B cell (primary cell): ENCODE data around the gene PKNOX2. TPM values are rescaled to one million over a fixed set of nuclear protein-coding genes. Genes with fewer than 3 reads are reported as not detected.

Experiments
- ATAC-seq: fragments of 200-7000 bp; cut with Tn5 transposase; one replicate; pipeline ENCODE4 v1.10.0; 2021; ENCODE audit warnings: low read depth, mild to moderate bottlenecking, moderate number of reproducible peaks, moderate library complexity
- CTCF ChIA-PET: fragments of 350-600 bp; sonication (Branson Sonifier 250); formaldehyde crosslinking; loops from one replicate; lab custom pipeline; 2021; ENCODE audit warnings: antibody characterized with exemption, inconsistent platforms; lab: Charles Lee
- POLR2A ChIA-PET: fragments of 350-600 bp; sonication (Branson Sonifier 250); formaldehyde crosslinking; loops from one replicate; lab custom pipeline; 2021; ENCODE audit warnings: antibody characterized with exemption; lab: Charles Lee
- DNase-seq: peaks from one replicate; pipeline ENCODE4 v3.0.0; 2013
- H2AFZ ChIP-seq: 2 replicates; pipeline ENCODE4 v1.6.1; 2012; ENCODE audit warnings: mild to moderate bottlenecking, low read depth, low read length; ENCODE audit not compliant: insufficient read depth, poor library complexity, severe bottlenecking
- H3K27ac ChIP-seq, 2 donors: 1 replicate in 1 of 2; 2 replicates in 1 of 2; pipeline ENCODE4 v1.5.1; 2012 to 2013; ENCODE audit warnings: low read length in 2 of 2, mild to moderate bottlenecking in 2 of 2, moderate library complexity in 1 of 2
- H3K27me3 ChIP-seq, 4 experiments: fragments of 200-600 bp in 1 of 4; sonication (generic) in 1 of 4; replicated peaks in 1 of 4; 1 replicate in 2 of 4; 2 replicates in 2 of 4; pipeline versions ENCODE4 v1.6.1 to v1.7.0; 2013 to 2016; ENCODE audit warnings: low read length in 3 of 4, mild to moderate bottlenecking in 2 of 4, mixed read lengths in 1 of 4, moderate library complexity in 1 of 4; ENCODE audit not compliant: insufficient read depth in 4 of 4, control insufficient read depth in 3 of 4; ENCODE audit errors: control extremely low read depth in 1 of 4
- H3K36me3 ChIP-seq, 2 experiments: replicated peaks in 1 of 2; 1 replicate in 1 of 2; 2 replicates in 1 of 2; pipeline versions ENCODE4 v1.6.1 to v1.7.1; 2013; ENCODE audit warnings: low read length in 1 of 2; ENCODE audit not compliant: insufficient read depth in 2 of 2, control insufficient read depth in 1 of 2; ENCODE audit errors: control extremely low read depth in 1 of 2, extremely low read depth in 1 of 2
- H3K4me1 ChIP-seq, 2 donors: fragments of 200-600 bp in 1 of 2; sonication (generic) in 1 of 2; 1 replicate in 1 of 2; 2 replicates in 1 of 2; pipeline versions ENCODE4 v1.5.1 to v1.6.1; 2013 to 2017; ENCODE audit warnings: low read length in 2 of 2; ENCODE audit not compliant: control insufficient read depth in 2 of 2, insufficient read depth in 2 of 2
- H3K4me2 ChIP-seq: replicated peaks from 2 replicates; pipeline ENCODE3; 2012; ENCODE audit warnings: mild to moderate bottlenecking, low read depth, low read length; ENCODE audit not compliant: poor library complexity, severe bottlenecking
- H3K4me3 ChIP-seq, 5 experiments: fragments of 200-600 bp in 1 of 5; sonication (generic) in 1 of 5; 1 replicate in 3 of 5; 2 replicates in 2 of 5; pipeline versions ENCODE4 v1.5.1 to v1.7.0; 2011 to 2016; ENCODE audit warnings: low read length in 4 of 5, mild to moderate bottlenecking in 4 of 5, low read depth in 2 of 5, control low read depth in 1 of 5, moderate library complexity in 1 of 5; ENCODE audit not compliant: insufficient read depth in 1 of 5; ENCODE audit errors: control extremely low read depth in 1 of 5, extremely low read depth in 1 of 5
- H3K79me2 ChIP-seq: fragments of 200-600 bp; sonication (generic); one replicate; pipeline ENCODE4 v1.6.0; 2016; ENCODE audit warnings: low read length; ENCODE audit not compliant: control insufficient read depth, insufficient read depth
- H3K9ac ChIP-seq: fragments of 200-600 bp; sonication (generic); 2 replicates; pipeline ENCODE4 v1.6.1; 2017; ENCODE audit warnings: mild to moderate bottlenecking, low read length, moderate library complexity
- H3K9me3 ChIP-seq, 3 donors: one replicate each; pipeline versions ENCODE4 v1.6.1 to v1.7.1; 2013; ENCODE audit warnings: low read length in 2 of 3; ENCODE audit not compliant: control insufficient read depth in 2 of 3, insufficient read depth in 1 of 3; ENCODE audit errors: control extremely low read depth in 1 of 3
- H4K20me1 ChIP-seq: 2 replicates; pipeline ENCODE4 v1.6.0; 2012; ENCODE audit warnings: mild to moderate bottlenecking, low read length; ENCODE audit not compliant: insufficient read depth, control insufficient read depth, poor library complexity, severe bottlenecking
- H3K27ac Mint-ChIP-seq: one replicate; pipeline ENCODE4 v1.8.0; 2021; ENCODE audit warnings: mixed read lengths
- H3K27me3 Mint-ChIP-seq: one replicate; pipeline ENCODE4 v1.8.0; 2021; ENCODE audit warnings: mixed read lengths
- H3K4me1 Mint-ChIP-seq: one replicate; pipeline ENCODE4 v1.8.0; 2021; ENCODE audit warnings: mixed read lengths
- H3K4me3 Mint-ChIP-seq: one replicate; pipeline ENCODE4 v1.8.0; 2021; ENCODE audit warnings: mixed read lengths
- H3K9me3 Mint-ChIP-seq: one replicate; pipeline ENCODE4 v1.8.0; 2022; ENCODE audit warnings: mixed read lengths; ENCODE audit not compliant: insufficient read depth
- EZH2 ChIP-seq: IDR thresholded peaks from 2 replicates; pipeline ENCODE4 v1.6.1; 2012; ENCODE audit warnings: borderline replicate concordance, low read depth, mild to moderate bottlenecking, moderate library complexity, low read length; ENCODE audit not compliant: insufficient read depth, poor library complexity, severe bottlenecking
- WGBS: methylation state at CpG from one replicate; pipeline ENCODE4 v1.1.5; 2013; ENCODE audit warnings: missing lambda C conversion rate; ENCODE audit not compliant: insufficient coverage; 5-methylcytosine and 5-hydroxymethylcytosine counted together
- intact Hi-C: fragments of 100-400 bp; cut with micrococcal nuclease; formaldehyde crosslinking; loops from one replicate; pipeline ENCODE4 v1.10.0; 2022
- polyA plus RNA-seq: library from polyadenylated mRNA; depleted of rRNA; stranded (reverse); fragments of >200 nt; gene quantifications from 2 replicates; pipeline ENCODE4 v1.2.3, GENCODE V29; 2012
- total RNA-seq, 2 donors: library from RNA; stranded (reverse); fragments of 120-200 nt in 1 of 2; gene quantifications; 1 replicate in 1 of 2; 2 replicates in 1 of 2; pipeline versions ENCODE4 v1.2.3 to v1.2.4, GENCODE V29; 2013 to 2022
- TF ChIP-seq, protein P1 (sequence below): fragments of 200-600 bp; IDR thresholded peaks from one replicate; pipeline ENCODE4 v1.8.0; 2022; ENCODE audit warnings: antibody characterized with exemption, mild to moderate bottlenecking

PKNOX2 gene
- total and polyA plus RNA-seq, 2 donors (not counting 1 experiment from before 2014, with no cell fraction given), result not detected

DNA sequence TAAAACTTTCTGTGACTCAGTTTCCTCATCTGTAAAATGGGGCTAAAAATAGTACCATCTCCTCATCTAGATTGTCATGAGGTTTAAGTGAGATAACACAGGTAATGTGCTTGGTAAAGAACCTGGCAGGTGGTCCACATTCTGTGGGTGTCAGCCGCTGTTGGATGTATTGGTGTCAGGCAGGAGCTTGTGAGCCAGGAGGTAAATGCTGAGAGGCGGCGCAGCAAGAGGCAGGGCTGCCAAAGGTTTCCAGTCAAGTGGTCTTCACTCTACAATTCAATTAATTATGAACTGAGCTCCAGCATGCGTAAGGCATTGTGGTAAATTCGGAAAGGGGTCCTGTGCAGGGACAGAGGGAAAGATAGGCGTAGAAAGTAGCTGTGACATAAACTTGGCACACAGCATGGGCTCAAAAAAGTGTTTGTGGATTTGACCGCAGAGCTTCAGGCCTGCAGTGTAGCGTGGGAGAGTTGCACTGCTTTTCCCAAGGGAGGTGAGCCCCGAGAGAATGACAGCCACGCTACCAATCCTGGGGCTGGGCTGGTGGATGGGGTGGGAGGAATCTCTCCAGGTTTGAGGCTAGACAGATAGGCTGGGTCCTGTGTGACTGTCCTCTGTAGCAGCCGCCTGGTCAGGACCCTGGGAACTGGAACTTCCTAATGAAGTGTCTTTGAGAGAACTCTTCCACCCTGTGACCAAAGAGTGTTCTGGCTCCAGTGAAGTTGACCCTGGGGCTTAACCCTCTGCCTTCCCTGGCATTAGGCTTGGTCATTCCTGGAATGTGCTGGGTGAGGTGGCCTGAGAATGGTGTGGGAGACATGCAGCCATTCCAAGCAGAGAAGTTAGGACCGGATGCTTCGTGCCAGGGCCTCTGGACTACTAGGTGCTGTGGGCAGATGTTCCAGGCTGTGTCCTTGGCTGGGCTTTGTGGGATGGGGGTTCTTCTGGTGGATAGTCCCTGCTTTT lies 209.2 kb downstream of the PKNOX2 start:
- H3K9ac ChIP-seq, result no peak overlapping the region
- ChIA-PET CTCF (no interaction called here), POLR2A (no interaction called here)
- no peak for ATAC-seq
- H3K4me1 Mint-ChIP-seq, result no peaks in the 10 kb centered on the region
- H3K4me3 Mint-ChIP-seq, result no peak overlapping the region
- H4K20me1 ChIP-seq, result no peaks in the 10 kb centered on the region
- no peaks in the 10 kb centered on the region for H3K36me3 ChIP-seq
- H3K4me3 ChIP-seq, result no peak overlapping the region
- H3K27ac ChIP-seq, result no peak overlapping the region
- H2AFZ ChIP-seq, result no peak overlapping the region
- DNase-seq, result no peak
- H3K79me2 ChIP-seq, result no peaks in the 10 kb centered on the region
- H3K27me3 Mint-ChIP-seq, result peaks cover 53% of the 10 kb centered on the region
- H3K9me3 Mint-ChIP-seq, result no peaks in the 10 kb centered on the region
- H3K27me3 ChIP-seq, result peaks cover 0 to 12% (median 0%) of the 10 kb centered on the region in 4 experiments
- H3K4me2 ChIP-seq, result no peak overlapping the region
- H3K9me3 ChIP-seq, result no peaks in the 10 kb centered on the region
- no peaks in the 10 kb centered on the region for H3K4me1 ChIP-seq
- WGBS, result 83% methylated on average over 11 of the region's 13 CpGs
- no peak overlapping the region for H3K27ac Mint-ChIP-seq
- TF ChIP-seq EZH2, result no peak
- TF ChIP-seq, protein P1, sequence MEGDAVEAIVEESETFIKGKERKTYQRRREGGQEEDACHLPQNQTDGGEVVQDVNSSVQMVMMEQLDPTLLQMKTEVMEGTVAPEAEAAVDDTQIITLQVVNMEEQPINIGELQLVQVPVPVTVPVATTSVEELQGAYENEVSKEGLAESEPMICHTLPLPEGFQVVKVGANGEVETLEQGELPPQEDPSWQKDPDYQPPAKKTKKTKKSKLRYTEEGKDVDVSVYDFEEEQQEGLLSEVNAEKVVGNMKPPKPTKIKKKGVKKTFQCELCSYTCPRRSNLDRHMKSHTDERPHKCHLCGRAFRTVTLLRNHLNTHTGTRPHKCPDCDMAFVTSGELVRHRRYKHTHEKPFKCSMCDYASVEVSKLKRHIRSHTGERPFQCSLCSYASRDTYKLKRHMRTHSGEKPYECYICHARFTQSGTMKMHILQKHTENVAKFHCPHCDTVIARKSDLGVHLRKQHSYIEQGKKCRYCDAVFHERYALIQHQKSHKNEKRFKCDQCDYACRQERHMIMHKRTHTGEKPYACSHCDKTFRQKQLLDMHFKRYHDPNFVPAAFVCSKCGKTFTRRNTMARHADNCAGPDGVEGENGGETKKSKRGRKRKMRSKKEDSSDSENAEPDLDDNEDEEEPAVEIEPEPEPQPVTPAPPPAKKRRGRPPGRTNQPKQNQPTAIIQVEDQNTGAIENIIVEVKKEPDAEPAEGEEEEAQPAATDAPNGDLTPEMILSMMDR, result no peak
- intact Hi-C loops, result no loop called here

DNA sequence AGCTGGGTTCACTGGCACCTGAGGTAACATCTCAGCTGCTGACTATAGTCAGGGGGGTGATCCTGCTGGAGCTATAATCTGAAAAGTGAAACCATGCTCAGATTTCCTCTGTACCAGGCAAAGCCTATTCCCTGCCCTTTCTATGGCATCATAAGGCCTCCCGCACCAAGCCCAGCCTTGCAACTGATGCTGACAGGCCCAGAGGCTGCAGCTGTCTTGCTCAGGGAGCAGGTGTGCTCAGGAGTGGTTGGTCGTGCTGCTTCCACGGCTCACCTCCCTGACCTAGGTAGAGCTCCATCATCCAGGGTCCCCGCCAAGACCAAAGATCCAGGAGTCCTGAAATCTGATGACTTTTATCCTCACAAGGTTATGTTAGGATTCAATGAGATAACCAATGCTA lies 209.8 kb downstream of the PKNOX2 start:
- no peak overlapping the region for H3K27ac ChIP-seq
- Mint-ChIP-seq H3K9me3 (no peaks in the 10 kb centered on the region), H3K27me3 (peaks cover 51% of the 10 kb centered on the region), H3K4me3 (no peak overlapping the region), H3K4me1 (no peaks in the 10 kb centered on the region), H3K27ac (no peak overlapping the region)
- no peak for TF ChIP-seq EZH2
- TF ChIP-seq, protein P1, result no peak
- no peaks in the 10 kb centered on the region for H4K20me1 ChIP-seq
- no peak overlapping the region for H2AFZ ChIP-seq
- ChIA-PET CTCF (no interaction called here), POLR2A (no interaction called here)
- no peak overlapping the region for H3K4me2 ChIP-seq
- DNase-seq (no peak), ATAC-seq (no peak)
- WGBS, result 93% methylated on average over 3 of the region's 4 CpGs
- H3K4me1 ChIP-seq, result no peaks in the 10 kb centered on the region
- H3K36me3 ChIP-seq, result no peaks in the 10 kb centered on the region
- no peak overlapping the region for H3K4me3 ChIP-seq
- H3K9ac ChIP-seq, result no peak overlapping the region
- no peaks in the 10 kb centered on the region for H3K79me2 ChIP-seq
- intact Hi-C loops, result no loop called here
- H3K27me3 ChIP-seq, result peaks cover 0 to 9% (median 0%) of the 10 kb centered on the region in 4 experiments
- no peaks in the 10 kb centered on the region for H3K9me3 ChIP-seq
